Measurements from ENCODE around the gene BAHCC1.

The BAHCC1 gene

GRCh38 chr17:81387100-81388090 lies 7.9 kb upstream of the BAHCC1 start:
- no peak for TF ChIP-seq Cebpa-rat (IDR thresholded peaks at IDR 0.05)
- H3K4me2 ChIP-seq: peak overlapping the region; percentile 100
- H4K20me1 ChIP-seq: peaks cover 76% of the 10 kb centered on the region
- peaks cover 13% of the 10 kb centered on the region; the same call in 1 of the 2 replicates for H3K36me3 ChIP-seq
- H3K4me3 ChIP-seq: peak overlapping the region; percentile 73
- H3K4me1 ChIP-seq: peaks cover 65% of the 10 kb centered on the region
- peak overlapping the region; percentile 27; the same call in 1 of the 2 replicates for H3K27ac ChIP-seq
- H3K9me3 ChIP-seq: no peaks in the 10 kb centered on the region
- peak overlapping the region; percentile 75 for H3K9ac ChIP-seq
- peaks cover 79% of the 10 kb centered on the region for H3K27me3 ChIP-seq

- H3K9ac ChIP-seq: no peak overlapping the region
- peak overlapping the region; percentile 100 for H3K4me2 ChIP-seq
- no peaks in the 10 kb centered on the region for H3K9me3 ChIP-seq
- H4K20me1 ChIP-seq: peaks cover 84% of the 10 kb centered on the region
- H3K36me3 ChIP-seq: peaks cover 13% of the 10 kb centered on the region; the same call in 1 of the 2 replicates
- no peak overlapping the region for H3K27ac ChIP-seq
- H3K4me3 ChIP-seq: peak overlapping the region; percentile 73; the same call in 1 of the 2 replicates
- H3K27me3 ChIP-seq: peaks cover 77% of the 10 kb centered on the region
- no peak for TF ChIP-seq Cebpa-rat (IDR thresholded peaks at IDR 0.05)
- H3K4me1 ChIP-seq: peaks cover 70% of the 10 kb centered on the region
These were observed 7.1 kb upstream of the BAHCC1 start for GRCh38 chr17:81388091-81388611.

GRCh38 chr17:81388612-81389367 lies 6.5 kb upstream of the BAHCC1 start:
- peak overlapping the region; percentile 15; the same call in 1 of the 2 replicates for H3K9ac ChIP-seq
- H3K36me3 ChIP-seq: peaks cover 13% of the 10 kb centered on the region; the same call in 1 of the 2 replicates
- H4K20me1 ChIP-seq: peaks cover 88% of the 10 kb centered on the region
- peaks cover 70% of the 10 kb centered on the region for H3K4me1 ChIP-seq
- no peak overlapping the region for H3K27ac ChIP-seq
- TF ChIP-seq Cebpa-rat (IDR thresholded peaks at IDR 0.05): no peak
- no peak overlapping the region; the same call in 1 of the 2 replicates for H3K4me3 ChIP-seq
- no peaks in the 10 kb centered on the region for H3K9me3 ChIP-seq
- peaks cover 70% of the 10 kb centered on the region for H3K27me3 ChIP-seq
- peak overlapping the region; percentile 100 for H3K4me2 ChIP-seq

GRCh38 chr17:81389585-81389984 lies 5.7 kb upstream of the BAHCC1 start:
- H3K4me3 ChIP-seq: no peak overlapping the region

GRCh38 chr17:81390029-81390872 lies 5.0 kb upstream of the BAHCC1 start:
- Histone ChIP-seq H3K9ac (0 out of 2 replicates have a peak overlapping the region, but pooled peaks have one; percentile 34), H4K20me1 (peaks cover 93% of the 10 kb centered on the region), H3K27ac (no peak overlapping the region), H3K4me2 (peak overlapping the region; percentile 100), H3K27me3 (peaks cover 56% of the 10 kb centered on the region), H3K4me3 (no peak overlapping the region), H3K36me3 (peaks cover 13% of the 10 kb centered on the region; the same call in 1 of the 2 replicates), H3K9me3 (no peaks in the 10 kb centered on the region), H3K4me1 (peaks cover 79% of the 10 kb centered on the region)
- TF ChIP-seq Cebpa-rat (IDR thresholded peaks at IDR 0.05): no peak

More at GRCh38 chr17:81389585-81389984, 5.7 kb upstream of the BAHCC1 start:
- Histone ChIP-seq H3K4me2 (peak overlapping the region; percentile 100), H3K4me1 (peaks cover 75% of the 10 kb centered on the region), H3K27me3 (peaks cover 62% of the 10 kb centered on the region), H4K20me1 (peaks cover 94% of the 10 kb centered on the region), H3K9me3 (no peaks in the 10 kb centered on the region), H3K9ac (peak overlapping the region; percentile 34; the same call in 1 of the 2 replicates), H3K36me3 (peaks cover 13% of the 10 kb centered on the region; the same call in 1 of the 2 replicates), H3K27ac (no peak overlapping the region)
- no peak for TF ChIP-seq Cebpa-rat (IDR thresholded peaks at IDR 0.05)

- Histone ChIP-seq H3K27me3 (peaks cover 49% of the 10 kb centered on the region), H3K4me2 (peak overlapping the region; percentile 100), H3K9ac (no peak overlapping the region), H3K36me3 (peaks cover 13% of the 10 kb centered on the region; the same call in 1 of the 2 replicates), H3K27ac (no peak overlapping the region), H3K4me1 (peaks cover 77% of the 10 kb centered on the region), H3K4me3 (no peak overlapping the region), H4K20me1 (peaks cover 91% of the 10 kb centered on the region), H3K9me3 (no peaks in the 10 kb centered on the region)
- no peak for TF ChIP-seq Cebpa-rat (IDR thresholded peaks at IDR 0.05)
These were observed 4.4 kb upstream of the BAHCC1 start for GRCh38 chr17:81390873-81391255.

GRCh38 chr17:81391293-81391935 lies 3.8 kb upstream of the BAHCC1 start:
- 0 out of 2 replicates have a peak overlapping the region, but pooled peaks have one; percentile 94 for H3K27ac ChIP-seq
- peak overlapping the region; percentile 100 for H3K4me2 ChIP-seq
- H3K36me3 ChIP-seq: peaks cover 17% of the 10 kb centered on the region; the same call in 1 of the 2 replicates
- peaks cover 71% of the 10 kb centered on the region for H3K4me1 ChIP-seq
- peak overlapping the region; percentile 91 for H3K4me3 ChIP-seq
- peaks cover 44% of the 10 kb centered on the region for H3K27me3 ChIP-seq
- H3K9ac ChIP-seq: peak overlapping the region; percentile 91
- H4K20me1 ChIP-seq: peaks cover 91% of the 10 kb centered on the region
- H3K9me3 ChIP-seq: no peaks in the 10 kb centered on the region
- no peak for TF ChIP-seq Cebpa-rat (IDR thresholded peaks at IDR 0.05)
